WTC11 (cell line): ENCODE results near the gene SFMBT1. TPM values are rescaled to one million over a fixed set of nuclear protein-coding genes. Genes with fewer than 3 reads are reported as not detected.
A peak's percentile ranks its signal among the peaks of the same experiment; 100 is the strongest.

Experiments used
- ATAC-seq: fragments of 200-7000 bp; cut with Tn5 transposase; 2 replicates; pipeline ENCODE4 v1.10.0; 2021; ENCODE audit warnings: mild to moderate bottlenecking, moderate library complexity
- CTCF ChIA-PET: fragments of 300-600 bp; sonication (Branson Sonifier 250); formaldehyde crosslinking; loops from one replicate; lab custom pipeline; 2021; ENCODE audit warnings: antibody characterized with exemption; lab: Charles Lee
- POLR2A ChIA-PET: fragments of 350-600 bp; sonication (Branson Sonifier 250); formaldehyde crosslinking; loops from one replicate; lab custom pipeline; 2021; ENCODE audit warnings: antibody characterized with exemption; lab: Charles Lee
- DNase-seq: peaks from one replicate; pipeline ENCODE4 v3.0.0; 2021; ENCODE audit warnings: low spot score
- H3K27ac Mint-ChIP-seq: 2 replicates; pipeline ENCODE4 v1.8.0; 2021; ENCODE audit warnings: mixed read lengths
- H3K27me3 Mint-ChIP-seq: 2 replicates; pipeline ENCODE4 v1.8.0; 2021; ENCODE audit warnings: low read depth, mild to moderate bottlenecking, moderate library complexity, mixed read lengths
- H3K36me3 Mint-ChIP-seq: 2 replicates; pipeline ENCODE4 v1.8.0; 2021; ENCODE audit warnings: mixed read lengths
- H3K4me1 Mint-ChIP-seq: 2 replicates; pipeline ENCODE4 v1.8.0; 2022; ENCODE audit warnings: mixed read lengths
- H3K4me3 Mint-ChIP-seq: 2 replicates; pipeline ENCODE4 v1.8.0; 2021; ENCODE audit warnings: mild to moderate bottlenecking, moderate library complexity, mixed read lengths
- H3K9me3 Mint-ChIP-seq: 2 replicates; pipeline ENCODE4 v1.8.0; 2021; ENCODE audit warnings: mixed read lengths
- ATF2 ChIP-seq: sonication (generic); formaldehyde crosslinking; IDR thresholded peaks from 2 replicates; pipeline ENCODE4 v1.8.1; 2022; ENCODE audit warnings: low read depth, missing genetic modification reagents, borderline replicate concordance
- CBFB ChIP-seq: sonication (generic); formaldehyde crosslinking; IDR thresholded peaks from 2 replicates; pipeline ENCODE4 v1.8.1; 2022; ENCODE audit warnings: mild to moderate bottlenecking, low read depth, missing genetic modification reagents
- ELF4 ChIP-seq: sonication (generic); formaldehyde crosslinking; IDR thresholded peaks from 2 replicates; pipeline ENCODE4 v1.8.1; 2022; ENCODE audit warnings: low read depth, mild to moderate bottlenecking, moderate library complexity, missing genetic modification reagents
- FOXJ3 ChIP-seq: sonication (generic); formaldehyde crosslinking; IDR thresholded peaks from 2 replicates; pipeline ENCODE4 v1.9.0; 2021; ENCODE audit warnings: missing genetic modification reagents, mild to moderate bottlenecking, borderline replicate concordance
- GTF2I ChIP-seq: fragments of 250-450 bp; sonication (Bioruptor Pico); conservative IDR thresholded peaks from 2 replicates; pipeline ENCODE4 v1.4.0; 2021; ENCODE audit warnings: mild to moderate bottlenecking
- HMGXB4 ChIP-seq: sonication (generic); formaldehyde crosslinking; IDR thresholded peaks from 2 replicates; pipeline ENCODE4 v1.8.1; 2023; ENCODE audit warnings: mild to moderate bottlenecking, moderate library complexity, missing genetic modification reagents
- NFYB ChIP-seq: sonication (generic); formaldehyde crosslinking; conservative IDR thresholded peaks from 2 replicates; pipeline ENCODE4 v1.8.0; 2022; ENCODE audit warnings: low read depth, missing genetic modification reagents
- PRDM15 ChIP-seq: sonication (generic); formaldehyde crosslinking; IDR thresholded peaks from 2 replicates; pipeline ENCODE4 v1.8.0; 2022; ENCODE audit warnings: missing genetic modification reagents
- RORB ChIP-seq: fragments of 250-450 bp; sonication (Bioruptor Pico); IDR thresholded peaks from 2 replicates; pipeline ENCODE4 v1.9.0; 2021; ENCODE audit warnings: mild to moderate bottlenecking
- SMAD3 ChIP-seq: sonication (generic); formaldehyde crosslinking; IDR thresholded peaks from 2 replicates; pipeline ENCODE4 v1.8.0; 2022; ENCODE audit warnings: missing genetic modification reagents, mild to moderate bottlenecking, borderline replicate concordance
- SOX15 ChIP-seq: fragments of 250-450 bp; sonication (Bioruptor Pico); IDR thresholded peaks from 2 replicates; pipeline ENCODE4 v1.9.0; 2021; ENCODE audit warnings: mild to moderate bottlenecking
- USF1 ChIP-seq: sonication (generic); formaldehyde crosslinking; IDR thresholded peaks from 2 replicates; pipeline ENCODE4 v1.8.0; 2022; ENCODE audit warnings: mild to moderate bottlenecking, missing genetic modification reagents
- ZBTB43 ChIP-seq: sonication (generic); formaldehyde crosslinking; IDR thresholded peaks from 2 replicates; pipeline ENCODE4 v1.8.1; 2023; ENCODE audit warnings: mild to moderate bottlenecking, missing genetic modification reagents
- ZNF232 ChIP-seq: sonication (generic); formaldehyde crosslinking; IDR thresholded peaks from 2 replicates; pipeline ENCODE4 v1.8.0; 2022; ENCODE audit warnings: mild to moderate bottlenecking, missing genetic modification reagents
- ZNF317 ChIP-seq: sonication (generic); formaldehyde crosslinking; IDR thresholded peaks from 2 replicates; pipeline ENCODE4 v1.8.1; 2023; ENCODE audit warnings: low read depth, mild to moderate bottlenecking, moderate library complexity, missing genetic modification reagents, borderline replicate concordance
- ZNF396 ChIP-seq: fragments of 250-450 bp; sonication (Bioruptor Pico); IDR thresholded peaks from 2 replicates; pipeline ENCODE4 v1.8.0; 2021; ENCODE audit warnings: mild to moderate bottlenecking, moderate library complexity, borderline replicate concordance
- ZNF416 ChIP-seq: fragments of 250-450 bp; sonication (Bioruptor Pico); IDR thresholded peaks from 2 replicates; pipeline ENCODE4 v1.9.0; 2021; ENCODE audit warnings: mild to moderate bottlenecking, inconsistent platforms
- ZSCAN18 ChIP-seq: fragments of 250-450 bp; sonication (Bioruptor Pico); IDR thresholded peaks from 2 replicates; pipeline ENCODE4 v2.1.2; 2022; ENCODE audit warnings: mild to moderate bottlenecking, moderate library complexity
- total RNA-seq: library from RNA; stranded (reverse); gene quantifications from 3 replicates; pipeline ENCODE4 v1.2.3, GENCODE V29; 2021

Gene SFMBT1
- total RNA-seq, 1 experiment from 2014 or later = 20.9 TPM

GRCh38 chr3:52983828-52984227 is 62.0 kb downstream of the SFMBT1 start:
- Mint-ChIP-seq H3K4me3 (no peak overlapping the region), H3K36me3 (no peaks in the 10 kb centered on the region), H3K4me1 (peaks cover 3% of the 10 kb centered on the region), H3K9me3 (no peaks in the 10 kb centered on the region), H3K27ac (peak overlapping the region; percentile 11; the same call in 1 of the 2 replicates), H3K27me3 (no peaks in the 10 kb centered on the region)
- no peak for TF ChIP-seq ZNF232 (CRISPR knock-in tag)
- TF ChIP-seq RORB (CRISPR knock-in tag) = no peak
- no peak for TF ChIP-seq PRDM15 (CRISPR knock-in tag)
- no peak for TF ChIP-seq SOX15
- no peak for TF ChIP-seq NFYB (CRISPR knock-in tag)
- TF ChIP-seq CBFB (CRISPR knock-in tag) = no peak
- TF ChIP-seq ZNF396 = no peak
- TF ChIP-seq GTF2I (CRISPR knock-in tag) = no peak
- TF ChIP-seq ZNF317 (CRISPR knock-in tag) = no peak
- TF ChIP-seq ZBTB43 (CRISPR knock-in tag) = no peak
- TF ChIP-seq HMGXB4 (CRISPR knock-in tag) = no peak
- CTCF ChIA-PET = no interaction called here
- no peak for DNase-seq
- POLR2A ChIA-PET = no interaction called here
- ATAC-seq = no peak

- H3K27ac Mint-ChIP-seq = 0 out of 2 replicates have a peak overlapping the region, but pooled peaks have one; percentile 11
- no peaks in the 10 kb centered on the region for H3K36me3 Mint-ChIP-seq
- no peaks in the 10 kb centered on the region for H3K27me3 Mint-ChIP-seq
- no peaks in the 10 kb centered on the region for H3K9me3 Mint-ChIP-seq
- H3K4me1 Mint-ChIP-seq = peaks cover 3% of the 10 kb centered on the region
- no peak for ATAC-seq
- ChIA-PET POLR2A (no interaction called here), CTCF (no interaction called here)
- DNase-seq = no peak
- TF ChIP-seq SMAD3 (CRISPR knock-in tag) = no peak
- no peak for TF ChIP-seq ELF4
- TF ChIP-seq ZNF232 (CRISPR knock-in tag) = no peak
- no peak for TF ChIP-seq ZNF416
- no peak for TF ChIP-seq ZSCAN18
- no peak for TF ChIP-seq ATF2
- no peak for TF ChIP-seq USF1 (CRISPR knock-in tag)
- TF ChIP-seq FOXJ3 = no peak
- TF ChIP-seq, all 79 proteins: peak for 0
- H3K4me3 Mint-ChIP-seq = no peak overlapping the region
These were observed 62.5 kb downstream of the SFMBT1 start for GRCh38 chr3:52983336-52983807.
